Measurements from ENCODE around the gene DNAJA3.

Gene DNAJA3

GRCh38 chr16:4403133-4403949, 22.3 kb upstream of the DNAJA3 start:
- Histone ChIP-seq H3K27ac (no peak overlapping the region), H3K4me3 (ENCODE audit: low read depth, low read length) (no peak overlapping the region), H3K36me3 (no peaks in the 10 kb centered on the region; the same call in 1 of the 2 replicates)

GRCh38 chr16:4404247-4404966, 21.3 kb upstream of the DNAJA3 start:
- Histone ChIP-seq H3K9me3 (ENCODE audit: severe bottlenecking) (no peaks in the 10 kb centered on the region), H3K27me3 (ENCODE audit: insufficient read depth, low read depth, severe bottlenecking) (no peaks in the 10 kb centered on the region), H3K4me3 (ENCODE audit: low read depth, low read length) (no peak overlapping the region), H3K36me3 (no peaks in the 10 kb centered on the region; the same call in 1 of the 2 replicates), H3K27ac (no peak overlapping the region)
- TF ChIP-seq CTCF (IDR thresholded peaks at IDR 0.05; ENCODE audit: low read depth, low read length), result peak; percentile 87
- peak; percentile 82 for DNase-seq

More at GRCh38 chr16:4403133-4403949, 22.3 kb upstream of the DNAJA3 start:
- no peak for TF ChIP-seq CTCF (IDR thresholded peaks at IDR 0.05; ENCODE audit: low read depth, low read length)
- Histone ChIP-seq H3K9me3 (ENCODE audit: severe bottlenecking) (no peaks in the 10 kb centered on the region), H3K27me3 (ENCODE audit: insufficient read depth, low read depth, severe bottlenecking) (no peaks in the 10 kb centered on the region)
- DNase-seq, result no peak

- Histone ChIP-seq H3K27ac (no peak overlapping the region), H3K36me3 (no peaks in the 10 kb centered on the region; the same call in 1 of the 2 replicates), H3K27me3 (ENCODE audit: insufficient read depth, low read depth, severe bottlenecking) (no peaks in the 10 kb centered on the region), H3K4me3 (ENCODE audit: low read depth, low read length) (no peak overlapping the region), H3K9me3 (ENCODE audit: severe bottlenecking) (no peaks in the 10 kb centered on the region)
- no peak for TF ChIP-seq CTCF (IDR thresholded peaks at IDR 0.05; ENCODE audit: low read depth, low read length)
- no peak for DNase-seq
Measured at GRCh38 chr16:4404967-4405696, 20.5 kb upstream of the DNAJA3 start.

GRCh38 chr16:4407543-4408322, 17.9 kb upstream of the DNAJA3 start:
- no peaks in the 10 kb centered on the region for H3K27me3 ChIP-seq (ENCODE audit: insufficient read depth, low read depth, severe bottlenecking)
- H3K9me3 ChIP-seq (ENCODE audit: severe bottlenecking), result no peaks in the 10 kb centered on the region
- DNase-seq, result no peak
- H3K27ac ChIP-seq, result no peak overlapping the region
- H3K4me3 ChIP-seq (ENCODE audit: low read depth, low read length), result no peak overlapping the region
- H3K36me3 ChIP-seq, result peaks cover under 1% of the 10 kb centered on the region
- TF ChIP-seq CTCF (IDR thresholded peaks at IDR 0.05; ENCODE audit: low read depth, low read length), result no peak

- DNase-seq, result no peak
- peaks cover 2% of the 10 kb centered on the region for H3K36me3 ChIP-seq
- no peak overlapping the region for H3K27ac ChIP-seq
Measured at GRCh38 chr16:4408323-4408690, 17.4 kb upstream of the DNAJA3 start.

More at GRCh38 chr16:4408323-4408690, 17.4 kb upstream of the DNAJA3 start:
- H3K4me3 ChIP-seq (ENCODE audit: low read depth, low read length), result no peak overlapping the region
- no peak for TF ChIP-seq CTCF (IDR thresholded peaks at IDR 0.05; ENCODE audit: low read depth, low read length)
- no peaks in the 10 kb centered on the region for H3K27me3 ChIP-seq (ENCODE audit: insufficient read depth, low read depth, severe bottlenecking)
- no peaks in the 10 kb centered on the region for H3K9me3 ChIP-seq (ENCODE audit: severe bottlenecking)

Measured in WERI-Rb-1 (cell line).